ENCODE data around the gene VEGFD. TPM values are rescaled to one million over a fixed set of nuclear protein-coding genes. Genes with fewer than 3 reads are reported as not detected.

Gene VEGFD, protein sequence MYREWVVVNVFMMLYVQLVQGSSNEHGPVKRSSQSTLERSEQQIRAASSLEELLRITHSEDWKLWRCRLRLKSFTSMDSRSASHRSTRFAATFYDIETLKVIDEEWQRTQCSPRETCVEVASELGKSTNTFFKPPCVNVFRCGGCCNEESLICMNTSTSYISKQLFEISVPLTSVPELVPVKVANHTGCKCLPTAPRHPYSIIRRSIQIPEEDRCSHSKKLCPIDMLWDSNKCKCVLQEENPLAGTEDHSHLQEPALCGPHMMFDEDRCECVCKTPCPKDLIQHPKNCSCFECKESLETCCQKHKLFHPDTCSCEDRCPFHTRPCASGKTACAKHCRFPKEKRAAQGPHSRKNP
- total RNA-seq (2011; cell fraction: chromatin; rRNA removed; ENCODE audit: low replicate concordance): 0.33 TPM in 1 of 2 replicates, not detected in the other
- not detected in 2 replicates for total RNA-seq (2011; cell fraction: nucleolus; rRNA removed)
- total RNA-seq (2011; cell fraction: nucleoplasm; rRNA removed): 0.29 and 0.31 TPM in 2 replicates
- not detected in 2 replicates for total RNA-seq (2014; rRNA removed)
- not detected in 2 replicates for total RNA-seq (2014; rRNA removed; fragmentation: Illumina TruSeq; extraction: Trizol)
- total RNA-seq (2015; rRNA removed; fragmentation: Illumina TruSeq; extraction: Trizol): not detected in 2 replicates
- 0.31 TPM in 1 of 2 replicates, not detected in the other for total RNA-seq (2021)
- polyA plus RNA-seq (2011; rRNA removed): 0.03 TPM in 1 of 2 replicates, not detected in the other
- not detected in 2 replicates for polyA plus RNA-seq (2011; cell fraction: cytosol; rRNA removed)
- 0.27 and 0.29 TPM in 2 replicates for polyA plus RNA-seq (2011; cell fraction: nucleus; rRNA removed)
- 0.05 TPM in 1 of 2 replicates, not detected in the other for polyA plus RNA-seq (2012)
- polyA plus RNA-seq (2014; fragmentation: Illumina TruSeq; extraction: Trizol): not detected in 2 replicates
- polyA plus RNA-seq (2014; fragmentation: Nextera tagmentation; extraction: Ambion mirVana): not detected
- not detected in 2 replicates for polyA plus RNA-seq (2014; rRNA removed)
- polyA minus RNA-seq (2011; rRNA and poly(A)+ RNA removed): 0.09 TPM in 1 of 2 replicates, not detected in the other
- polyA minus RNA-seq (2011; cell fraction: cytosol; rRNA and poly(A)+ RNA removed): not detected in 2 replicates
- 0.33 TPM in 1 of 2 replicates, not detected in the other for polyA minus RNA-seq (2011; cell fraction: nucleus; rRNA and poly(A)+ RNA removed)
- Bru-seq, nascent RNA: percentile 32 among the genes with signal in this experiment
- percentile 29 among the genes with signal in this experiment for BruChase-seq, experiment 1, labeled RNA remaining after a 2-hour chase
- percentile 28 among the genes with signal in this experiment for BruChase-seq, experiment 2, labeled RNA remaining after a 6-hour chase
- long read RNA-seq, experiment 1: 0 reads
- long read RNA-seq, experiment 2: 0 reads
- long read RNA-seq, experiment 3: 0 reads

DNA sequence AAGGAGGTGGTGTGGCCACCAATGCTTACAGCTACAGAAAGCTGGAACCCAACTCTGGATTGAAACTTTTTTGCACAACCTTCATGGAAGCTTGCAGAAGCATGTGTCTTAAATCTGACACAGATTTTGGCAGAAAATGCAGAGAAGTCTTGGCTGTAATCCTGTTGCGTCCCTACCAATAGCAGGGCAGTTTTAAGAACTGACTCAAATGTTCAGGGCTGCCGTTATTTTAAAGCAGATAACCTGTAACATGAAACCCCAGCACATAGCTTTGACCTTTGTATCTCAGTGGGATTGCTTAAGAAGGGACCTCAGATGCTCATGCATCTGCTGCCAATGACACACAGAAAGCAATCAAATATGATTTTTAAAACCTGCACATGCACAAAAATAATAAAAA, at the start of gene VEGFD:
VEGFD (minus strand) TSS at position 110 of the 400 bp plus-strand sequence. CDS start 467 bp downstream, outside the sequence.
- WGBS (ENCODE audit: insufficient coverage, low coverage, missing lambda C conversion rate): 0% methylated on average over 2 of the region's 2 CpGs
- no peak within 1 kb of the TSS for H3K27ac ChIP-seq (ENCODE audit: extremely low read depth, low read depth, low read length)
- no peak for DNase-seq (ENCODE audit: extremely low read depth in 1 of 4, low spot score in 3 of 4)
- H3K4me2 ChIP-seq (ENCODE audit: insufficient read depth, low read length): no peak within 1 kb of the TSS
- H4K20me1 ChIP-seq (replicated peaks; ENCODE audit: control insufficient read depth, insufficient read depth, low read length): no peaks in the 10 kb centered on the region
- H3K9ac ChIP-seq (ENCODE audit: insufficient read depth in 1 of 2, low read depth in 2 of 2, low read length in 2 of 2): no peak within 1 kb of the TSS
- no peaks in the 10 kb centered on the region for H3K27me3 ChIP-seq (ENCODE audit: control insufficient read depth in 2 of 2, insufficient read depth in 2 of 2, low read length in 2 of 2)
- TF ChIP-seq CEBPB (tag; IDR thresholded peaks at IDR 0.05): peak; percentile 65; the same call in 1 of the 2 replicates
- no peak for TF ChIP-seq NR2C1 (IDR thresholded peaks at IDR 0.05)
- TF ChIP-seq NR2C1 (tag; IDR thresholded peaks at IDR 0.05): 0 out of 2 replicates have a peak, but pooled peaks have one; percentile 9
- no peak for TF ChIP-seq KLF13 (tag; IDR thresholded peaks at IDR 0.05; ENCODE audit: borderline replicate concordance, low read depth)
- TF ChIP-seq POLR2AphosphoS5 (IDR thresholded peaks at IDR 0.05; ENCODE audit: control insufficient read depth, insufficient read depth, low read depth, low read length): no peak
- TF ChIP-seq HSF4 (CRISPR knock-in tag; IDR thresholded peaks at IDR 0.05; ENCODE audit: borderline replicate concordance): no peak
- TF ChIP-seq KDM1A (IDR thresholded peaks at IDR 0.05): peak; percentile 77 to 84; a peak in 3 of 4 replicates
- no peaks in the 10 kb centered on the region for H3K4me1 ChIP-seq (replicated peaks in 1 of 2; ENCODE audit: control insufficient read depth in 2 of 2, insufficient read depth in 2 of 2, low read length in 2 of 2)
- no peaks in the 10 kb centered on the region for H3K9me1 ChIP-seq (ENCODE audit: control insufficient read depth, insufficient read depth, low read length)
- H3K79me2 ChIP-seq (ENCODE audit: control insufficient read depth, insufficient read depth, low read length): no peaks in the 10 kb centered on the region
- in situ Hi-C loops (cut with MboI): no loop called here
- ChIA-PET CTCF (ENCODE audit: low intra/inter-chr PET ratio) (interaction anchor here (3.6 kb wide), 1 partner anchor 83 kb away, joined by 33 read pairs; no protein-coding TSS in a partner anchor), POLR2A (interaction anchor here (1.2 to 1.3 kb wide), 2 partner anchors 11 to 82 kb away, joined by 4 read pairs; no protein-coding TSS in a partner anchor)
- BruUV-seq (replicated peaks): no TSS peak
- no peak within 1 kb of the TSS for H2AFZ ChIP-seq (ENCODE audit: low read depth, low read length)
- no peak for FAIRE-seq
- H3K9me3 ChIP-seq (replicated peaks; ENCODE audit: control insufficient read depth, insufficient read depth, low read depth, low read length): no peaks in the 10 kb centered on the region
- intact Hi-C loops (cut with micrococcal nuclease): no loop called here
- ATAC-seq: no peak
- H3K36me3 ChIP-seq (ENCODE audit: control insufficient read depth, insufficient read depth, low read length): no peaks in the 10 kb centered on the region
- H3K4me3 ChIP-seq: no peak within 1 kb of the TSS
